IPS DF 19.7 (cell line): ENCODE measurements around the gene PRLR.

ENCODE experiments used
- DNase-seq: peaks from one replicate; pipeline ENCODE4 v3.0.0-alpha.2; 2013; ENCODE audit warnings: low read depth, low spot score

Gene PRLR

DNA sequence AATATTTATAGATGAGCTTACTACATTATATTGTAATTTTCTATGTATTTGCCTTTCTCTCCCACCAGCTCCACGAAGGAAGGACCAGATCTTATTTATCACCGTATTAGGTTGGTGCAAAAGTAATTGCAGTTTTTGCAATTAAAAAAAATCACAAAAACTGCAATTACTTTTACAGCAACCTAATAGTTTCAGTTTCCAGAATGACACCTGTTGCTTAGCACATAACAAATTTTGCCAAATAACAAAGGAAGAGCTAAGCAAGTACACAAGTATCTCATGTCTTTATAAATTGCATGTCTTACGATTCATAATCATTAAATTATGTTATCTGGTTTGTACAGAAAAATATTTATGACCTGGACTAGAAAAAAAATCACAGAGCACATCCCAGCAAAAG lies 228.4 kb downstream of the PRLR start:
- no peak for DNase-seq
